PC-9 (cell line): ENCODE measurements around the gene ZCCHC7. TPM values are rescaled to one million over a fixed set of nuclear protein-coding genes. Genes with fewer than 3 reads are reported as not detected.

ENCODE experiments used
- BruUV-seq: library from RNA; stranded (reverse); fragments of 400-500 nt; replicated peaks from 2 replicates; lab custom pipeline; 2021; lab: Mats Ljungman, UMichigan
- CTCF ChIA-PET: fragments of 300-600 bp; sonication (Branson Sonifier 250); formaldehyde crosslinking; loops from one replicate; lab custom pipeline; 2022; ENCODE audit warnings: antibody characterized with exemption; lab: Charles Lee
- POLR2A ChIA-PET: fragments of 300-600 bp; sonication (Branson Sonifier 250); formaldehyde crosslinking; loops from one replicate; lab custom pipeline; 2022; ENCODE audit warnings: antibody characterized with exemption; ENCODE audit not compliant: unreplicated experiment; lab: Charles Lee
- DNase-seq, 2 experiments: peaks; one replicate each; pipeline versions ENCODE4 v3.0.0 to v3.0.0-alpha.2; 2015 to 2022; ENCODE audit warnings: mixed read lengths in 1 of 2
- H2AFZ ChIP-seq: fragments of 200-600 bp; sonication (generic); 2 replicates; pipeline ENCODE4 v1.8.1; 2017; ENCODE audit warnings: antibody characterized with exemption
- H3F3A ChIP-seq: fragments of 200-600 bp; sonication (generic); 2 replicates; pipeline ENCODE4 v1.8.1; 2017; ENCODE audit warnings: antibody characterized with exemption, mild to moderate bottlenecking, low read depth; ENCODE audit not compliant: insufficient read depth
- H3K27ac ChIP-seq: fragments of 200-600 bp; sonication (generic); 2 replicates; pipeline ENCODE4 v1.6.1; 2016; ENCODE audit warnings: mixed run types
- H3K27me3 ChIP-seq: fragments of 200-600 bp; sonication (generic); 2 replicates; pipeline ENCODE4 v1.6.1; 2016; ENCODE audit warnings: low read depth, mixed run types; ENCODE audit not compliant: insufficient read depth
- H3K36me3 ChIP-seq: fragments of 200-600 bp; sonication (generic); 2 replicates; pipeline ENCODE4 v1.6.1; 2016; ENCODE audit warnings: low read depth, mixed run types
- H3K4me1 ChIP-seq: fragments of 200-600 bp; sonication (generic); replicated peaks from 2 replicates; pipeline ENCODE4 v1.6.1; 2016; ENCODE audit warnings: mixed run types; ENCODE audit not compliant: insufficient read depth
- H3K4me2 ChIP-seq: fragments of 200-600 bp; sonication (generic); 2 replicates; pipeline ENCODE4 v1.6.1; 2017; ENCODE audit warnings: mixed run types
- H3K4me3 ChIP-seq: fragments of 200-600 bp; sonication (generic); 2 replicates; pipeline ENCODE4 v1.6.1; 2016; ENCODE audit warnings: mixed run types
- H3K79me2 ChIP-seq: fragments of 200-600 bp; sonication (generic); 2 replicates; pipeline ENCODE4 v1.6.1; 2017; ENCODE audit warnings: low read depth, mixed run types
- H3K9me2 ChIP-seq: fragments of 200-600 bp; sonication (generic); 2 replicates; pipeline ENCODE4 v1.8.1; 2017; ENCODE audit warnings: mild to moderate bottlenecking; ENCODE audit not compliant: insufficient read depth
- H3K9me3 ChIP-seq: fragments of 200-600 bp; sonication (generic); 2 replicates; pipeline ENCODE4 v1.8.1; 2016; ENCODE audit warnings: low read depth; ENCODE audit not compliant: insufficient read depth
- H4K20me1 ChIP-seq: fragments of 200-600 bp; sonication (generic); 2 replicates; pipeline ENCODE4 v1.8.1; 2017; ENCODE audit not compliant: insufficient read depth
- EZH2 ChIP-seq: fragments of 200-600 bp; sonication (generic); IDR thresholded peaks from 2 replicates; pipeline ENCODE4 v1.8.0; 2017; ENCODE audit warnings: antibody characterized with exemption, low read depth
- intact Hi-C: fragments of 100-400 bp; cut with micrococcal nuclease; formaldehyde crosslinking; loops from one replicate; pipeline ENCODE4 v1.10.0; 2022; ENCODE audit not compliant: unreplicated experiment
- total RNA-seq: library from RNA; stranded (reverse); gene quantifications from 2 replicates; pipeline ENCODE4 v1.2.3, GENCODE V29; 2021
- TF ChIP-seq, protein P1 (sequence below): fragments of 200-600 bp; sonication (generic); conservative IDR thresholded peaks from 2 replicates; pipeline ENCODE4 v1.6.1; 2017; ENCODE audit warnings: mixed run types, antibody characterized with exemption, mild to moderate bottlenecking, moderate library complexity

Gene ZCCHC7
- total RNA-seq, 1 experiment from 2014 or later: 15.9 TPM

DNA sequence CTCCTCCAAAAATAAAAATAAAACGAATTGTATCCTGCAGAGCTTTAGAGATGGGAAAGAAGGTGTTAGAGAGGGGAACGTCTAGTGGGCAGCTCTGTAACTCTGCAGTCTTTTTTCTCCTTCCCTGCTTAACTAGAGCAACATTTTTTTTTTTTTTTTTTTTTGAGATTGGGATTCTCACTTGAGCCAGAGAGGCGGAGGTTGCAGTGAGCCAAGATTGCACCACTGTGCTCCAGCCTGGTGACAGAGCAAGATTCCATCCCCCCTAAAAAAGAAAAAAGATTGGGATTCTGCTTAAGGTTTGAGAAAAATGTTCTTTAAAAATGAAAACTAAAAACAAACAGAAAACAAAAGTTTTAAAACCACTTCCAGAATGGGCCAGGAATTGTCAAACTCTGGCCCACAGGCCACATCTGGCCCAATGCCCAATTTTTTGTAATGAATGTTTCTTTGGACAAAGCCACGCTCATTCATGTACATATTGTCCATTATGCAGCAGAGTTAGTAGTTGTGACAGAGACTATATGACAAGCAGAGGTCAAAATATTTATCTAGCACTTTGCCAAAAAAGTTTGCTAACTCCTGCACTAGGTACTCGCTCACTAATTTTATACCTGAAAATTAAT, 98.5 kb downstream of the ZCCHC7 start:
- Histone ChIP-seq H3K4me1 (no peaks in the 10 kb centered on the region), H3K4me3 (no peak overlapping the region), H3K27ac (no peak overlapping the region), H3K79me2 (no peaks in the 10 kb centered on the region), H4K20me1 (no peaks in the 10 kb centered on the region), H3K9me2 (no peaks in the 10 kb centered on the region), H3K27me3 (no peaks in the 10 kb centered on the region), H2AFZ (no peak overlapping the region), H3K36me3 (no peaks in the 10 kb centered on the region), H3F3A (no peaks in the 10 kb centered on the region), H3K4me2 (no peak overlapping the region), H3K9me3 (no peaks in the 10 kb centered on the region)
- no peak for TF ChIP-seq EZH2
- TF ChIP-seq, protein P1, sequence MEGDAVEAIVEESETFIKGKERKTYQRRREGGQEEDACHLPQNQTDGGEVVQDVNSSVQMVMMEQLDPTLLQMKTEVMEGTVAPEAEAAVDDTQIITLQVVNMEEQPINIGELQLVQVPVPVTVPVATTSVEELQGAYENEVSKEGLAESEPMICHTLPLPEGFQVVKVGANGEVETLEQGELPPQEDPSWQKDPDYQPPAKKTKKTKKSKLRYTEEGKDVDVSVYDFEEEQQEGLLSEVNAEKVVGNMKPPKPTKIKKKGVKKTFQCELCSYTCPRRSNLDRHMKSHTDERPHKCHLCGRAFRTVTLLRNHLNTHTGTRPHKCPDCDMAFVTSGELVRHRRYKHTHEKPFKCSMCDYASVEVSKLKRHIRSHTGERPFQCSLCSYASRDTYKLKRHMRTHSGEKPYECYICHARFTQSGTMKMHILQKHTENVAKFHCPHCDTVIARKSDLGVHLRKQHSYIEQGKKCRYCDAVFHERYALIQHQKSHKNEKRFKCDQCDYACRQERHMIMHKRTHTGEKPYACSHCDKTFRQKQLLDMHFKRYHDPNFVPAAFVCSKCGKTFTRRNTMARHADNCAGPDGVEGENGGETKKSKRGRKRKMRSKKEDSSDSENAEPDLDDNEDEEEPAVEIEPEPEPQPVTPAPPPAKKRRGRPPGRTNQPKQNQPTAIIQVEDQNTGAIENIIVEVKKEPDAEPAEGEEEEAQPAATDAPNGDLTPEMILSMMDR: no peak
- DNase-seq: no peak
- intact Hi-C loops: no loop called here
- CTCF ChIA-PET: no interaction called here
- POLR2A ChIA-PET: no interaction called here
- no TSS peak for BruUV-seq

DNA sequence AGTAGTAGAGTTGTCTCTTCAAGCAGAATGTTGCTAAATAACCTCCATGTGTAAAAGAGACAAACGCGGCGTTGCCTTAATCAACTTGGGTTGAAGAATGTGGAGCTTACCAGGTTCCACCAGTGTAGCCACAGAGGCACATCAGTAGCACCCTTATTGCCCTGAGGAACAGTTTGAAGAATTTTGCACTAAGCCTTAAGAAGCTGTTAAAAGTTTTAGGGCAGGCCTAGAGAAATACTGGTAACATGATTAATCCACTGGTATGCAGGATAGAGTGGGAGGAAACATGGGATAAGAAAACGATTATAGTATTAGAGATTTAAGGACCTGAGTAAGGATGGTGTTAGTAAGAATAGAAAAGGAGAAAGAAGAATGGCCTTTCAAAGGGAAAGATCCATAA, 100.6 kb downstream of the ZCCHC7 start:
- TF ChIP-seq, protein P1: no peak
- no peak for TF ChIP-seq EZH2
- H3K79me2 ChIP-seq: no peaks in the 10 kb centered on the region
- no TSS peak for BruUV-seq
- H3K4me3 ChIP-seq: no peak overlapping the region
- no peak overlapping the region for H2AFZ ChIP-seq
- H3K9me3 ChIP-seq: no peaks in the 10 kb centered on the region
- no peak for DNase-seq
- H3K9me2 ChIP-seq: no peaks in the 10 kb centered on the region
- H3K27ac ChIP-seq: no peak overlapping the region
- no peak overlapping the region for H3K4me2 ChIP-seq
- ChIA-PET CTCF (no interaction called here), POLR2A (no interaction called here)
- H3K36me3 ChIP-seq: no peaks in the 10 kb centered on the region
- intact Hi-C loops: no loop called here
- no peaks in the 10 kb centered on the region for H3K27me3 ChIP-seq
- H3K4me1 ChIP-seq: no peaks in the 10 kb centered on the region
- H4K20me1 ChIP-seq: no peaks in the 10 kb centered on the region
- no peaks in the 10 kb centered on the region for H3F3A ChIP-seq

- POLR2A ChIA-PET: no interaction called here
- no peaks in the 10 kb centered on the region for H3K36me3 ChIP-seq
- H3K79me2 ChIP-seq: no peaks in the 10 kb centered on the region
- H3K4me1 ChIP-seq: no peaks in the 10 kb centered on the region
- no peak overlapping the region for H3K4me3 ChIP-seq
- no peak overlapping the region for H3K27ac ChIP-seq
- no peak overlapping the region for H3K4me2 ChIP-seq
- no peak for DNase-seq
- BruUV-seq: no TSS peak
- H2AFZ ChIP-seq: no peak overlapping the region
- H3F3A ChIP-seq: no peaks in the 10 kb centered on the region
- no peaks in the 10 kb centered on the region for H3K9me2 ChIP-seq
- intact Hi-C loops: no loop called here
- H3K9me3 ChIP-seq: no peaks in the 10 kb centered on the region
- no peaks in the 10 kb centered on the region for H4K20me1 ChIP-seq
- CTCF ChIA-PET: no interaction called here
- no peaks in the 10 kb centered on the region for H3K27me3 ChIP-seq
- no peak for TF ChIP-seq EZH2
- TF ChIP-seq, protein P1: no peak
Measured at GRCh38 chr9:37221489-37222106, 101.2 kb downstream of the ZCCHC7 start.
